Gastrocnemius medialis (tissue), 4 donors: Measurements from ENCODE around the gene ABCC4. TPM values are rescaled to one million over a fixed set of nuclear protein-coding genes. Genes with fewer than 3 reads are reported as not detected.
"Not testable (repeated sequence)": the region's sequence is repeated elsewhere in the genome, so short reads cannot be mapped to it uniquely, and the experiment has no call there.

ENCODE experiments used
- ATAC-seq, 2 donors: fragments of 150-250 bp; one replicate each; pipeline ENCODE4 v1.9.1; 2016
- DNase-seq, 2 donors: peaks; one replicate each; pipeline ENCODE4 v3.0.0-alpha.2; 2019
- H3K27ac ChIP-seq, 4 donors: fragments of 200-600 bp; sonication (generic); 1 replicate in 1 of 4; 2 replicates in 3 of 4; pipeline ENCODE4 v1.5.1; 2016 to 2018; ENCODE audit warnings: mild to moderate bottlenecking in 2 of 4, moderate library complexity in 1 of 4
- H3K27me3 ChIP-seq, 3 donors: fragments of 200-600 bp; sonication (generic) in 2 of 3; 1 replicate in 1 of 3; 2 replicates in 2 of 3; pipeline versions ENCODE4 v1.5.1 to v1.6.0; 2016 to 2019; ENCODE audit warnings: mild to moderate bottlenecking in 1 of 3, moderate library complexity in 1 of 3
- H3K36me3 ChIP-seq, 2 donors: fragments of 200-600 bp; sonication (generic) in 1 of 2; one replicate each; pipeline ENCODE4 v1.5.1; 2017 to 2018
- H3K4me1 ChIP-seq, 2 donors: fragments of 200-600 bp; sonication (generic) in 1 of 2; one replicate each; pipeline ENCODE4 v1.5.1; 2016 to 2017; ENCODE audit warnings: mild to moderate bottlenecking in 2 of 2
- H3K4me3 ChIP-seq, 4 donors: fragments of 200-600 bp; sonication (generic) in 3 of 4; 1 replicate in 1 of 4; 2 replicates in 3 of 4; pipeline ENCODE4 v1.5.1; 2016 to 2019; ENCODE audit warnings: mild to moderate bottlenecking in 2 of 4
- H3K9me3 ChIP-seq, 3 donors: fragments of 200-600 bp; sonication (generic) in 2 of 3; 1 replicate in 1 of 3; 2 replicates in 2 of 3; pipeline ENCODE4 v1.5.1; 2016 to 2019
- POLR2A ChIP-seq, 2 donors: fragments of 450-650 bp; IDR thresholded peaks; one replicate each; pipeline ENCODE4 v1.6.1; 2017; ENCODE audit warnings: antibody characterized with exemption in 2 of 2, mild to moderate bottlenecking in 2 of 2, moderate library complexity in 2 of 2
- in situ Hi-C, 4 donors: fragments of 200-750 bp; cut with MboI; loops; one replicate each; pipeline versions ENCODE4 v1.15.0 to v1.8.0; 2017; ENCODE audit warnings: low sequenced_read_pairs in 4 of 4
- intact Hi-C: fragments of 100-400 bp; cut with DNase I; formaldehyde crosslinking; loops from one replicate; pipeline ENCODE4 v1.15.1; 2023; ENCODE audit warnings: low total_unique reads
- total RNA-seq, 4 donors: library from RNA; depleted of rRNA; stranded (reverse); fragments of >200 nt; gene quantifications; one replicate each; pipeline versions ENCODE4 v1.1.0 to v1.2.3, GENCODE V29; 2016
- TF ChIP-seq, protein P1 (sequence below), 5 experiments: fragments of 450-650 bp in 3 of 5; fragments of 200-600 bp in 2 of 5; sonication (generic) in 2 of 5; IDR thresholded peaks in 4 of 5; conservative IDR thresholded peaks in 1 of 5; 1 replicate in 4 of 5; 2 replicates in 1 of 5; pipeline ENCODE4 v1.5.1; 2016 to 2019; ENCODE audit warnings: antibody characterized with exemption in 5 of 5, mild to moderate bottlenecking in 3 of 5, moderate library complexity in 3 of 5

ABCC4 gene
- total RNA-seq, 4 donors from 2014 or later = 5.4 to 16.2 (median 11.9) TPM

DNA sequence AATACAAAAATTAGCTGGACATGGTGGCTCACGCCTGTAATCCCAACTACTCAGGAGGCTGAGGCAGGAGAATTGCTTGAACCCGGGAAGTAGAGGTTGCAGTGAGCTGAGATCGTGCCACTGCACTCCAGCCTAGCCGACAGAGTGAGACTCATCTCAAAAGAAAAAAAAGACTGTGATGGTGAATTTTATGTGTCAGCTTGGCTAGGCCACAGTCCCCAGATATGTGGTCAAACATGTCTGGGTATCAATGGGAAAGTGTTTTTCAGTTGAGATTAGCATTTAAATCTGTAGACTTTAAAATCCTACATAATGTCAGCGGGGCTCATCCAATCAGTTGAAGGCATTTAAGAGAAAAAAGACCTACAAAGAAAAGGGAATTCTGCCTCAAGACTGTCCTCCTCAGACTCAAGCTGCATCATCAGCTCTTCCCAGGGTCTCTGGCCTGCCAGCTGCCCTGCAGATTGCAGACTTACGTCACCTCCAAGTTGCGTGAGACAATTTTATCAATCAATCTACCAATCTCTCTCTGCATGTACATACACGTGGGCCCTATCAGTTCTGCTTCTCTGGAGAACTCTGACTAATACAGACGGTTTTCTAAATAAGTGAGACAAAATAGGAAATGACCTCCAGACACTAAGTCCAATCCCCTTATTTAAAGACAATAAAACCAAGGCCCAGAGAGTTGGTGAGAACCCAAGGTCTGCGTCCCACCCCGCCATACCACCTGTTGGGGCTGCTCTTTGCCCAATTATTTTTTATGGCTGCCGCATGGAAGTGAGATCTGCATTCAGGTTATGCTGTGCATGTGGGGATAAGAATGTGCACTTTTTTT, 99.2 kb downstream of the ABCC4 start:
- intact Hi-C loops = no loop called here
- TF ChIP-seq POLR2A (IDR thresholded peaks at IDR 0.05) = no peak
- TF ChIP-seq, protein P1, sequence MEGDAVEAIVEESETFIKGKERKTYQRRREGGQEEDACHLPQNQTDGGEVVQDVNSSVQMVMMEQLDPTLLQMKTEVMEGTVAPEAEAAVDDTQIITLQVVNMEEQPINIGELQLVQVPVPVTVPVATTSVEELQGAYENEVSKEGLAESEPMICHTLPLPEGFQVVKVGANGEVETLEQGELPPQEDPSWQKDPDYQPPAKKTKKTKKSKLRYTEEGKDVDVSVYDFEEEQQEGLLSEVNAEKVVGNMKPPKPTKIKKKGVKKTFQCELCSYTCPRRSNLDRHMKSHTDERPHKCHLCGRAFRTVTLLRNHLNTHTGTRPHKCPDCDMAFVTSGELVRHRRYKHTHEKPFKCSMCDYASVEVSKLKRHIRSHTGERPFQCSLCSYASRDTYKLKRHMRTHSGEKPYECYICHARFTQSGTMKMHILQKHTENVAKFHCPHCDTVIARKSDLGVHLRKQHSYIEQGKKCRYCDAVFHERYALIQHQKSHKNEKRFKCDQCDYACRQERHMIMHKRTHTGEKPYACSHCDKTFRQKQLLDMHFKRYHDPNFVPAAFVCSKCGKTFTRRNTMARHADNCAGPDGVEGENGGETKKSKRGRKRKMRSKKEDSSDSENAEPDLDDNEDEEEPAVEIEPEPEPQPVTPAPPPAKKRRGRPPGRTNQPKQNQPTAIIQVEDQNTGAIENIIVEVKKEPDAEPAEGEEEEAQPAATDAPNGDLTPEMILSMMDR (IDR thresholded peaks at IDR 0.05 in 4 of 5, conservative IDR thresholded peaks at IDR 0.05 in 1 of 5) = no peak
- no peak for ATAC-seq
- H3K4me3 ChIP-seq = no peak overlapping the region
- in situ Hi-C loops = no loop called here
- H3K9me3 ChIP-seq = no peaks in the 10 kb centered on the region
- no peaks in the 10 kb centered on the region for H3K4me1 ChIP-seq
- H3K27me3 ChIP-seq = no peaks in the 10 kb centered on the region
- H3K36me3 ChIP-seq = no peaks in the 10 kb centered on the region
- no peak overlapping the region for H3K27ac ChIP-seq
- no peak for DNase-seq

DNA sequence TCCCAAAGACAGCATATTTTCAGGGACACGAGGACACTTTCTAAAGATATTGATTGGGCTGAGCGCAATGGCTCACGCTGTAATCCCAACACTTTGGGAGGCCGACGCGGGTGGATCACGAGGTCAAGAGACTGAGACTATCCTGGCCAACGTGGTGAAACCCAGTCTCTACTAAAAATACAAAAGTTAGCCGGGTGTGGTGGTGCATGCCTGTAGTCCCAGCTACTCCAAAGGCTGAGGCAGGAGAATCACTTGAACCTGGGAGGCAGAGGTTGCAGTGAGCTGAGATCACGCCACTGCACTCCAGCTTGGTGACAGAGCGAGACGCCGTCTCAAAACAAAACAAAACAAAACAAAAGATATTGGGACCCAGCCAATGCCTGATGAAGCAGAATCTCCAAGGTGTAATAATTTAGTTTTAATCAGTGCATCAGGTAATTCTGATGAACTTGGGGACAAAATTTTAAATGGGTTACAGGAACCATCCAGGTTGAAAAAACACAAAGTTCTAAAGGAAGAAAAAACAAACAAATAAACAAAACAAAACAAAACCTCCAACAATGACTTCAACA, 100.8 kb downstream of the ABCC4 start:
- H3K36me3 ChIP-seq, DNase-seq, in situ Hi-C loops, ATAC-seq, H3K4me3 ChIP-seq, H3K27me3 ChIP-seq, H3K9me3 ChIP-seq, H3K4me1 ChIP-seq, intact Hi-C loops, H3K27ac ChIP-seq: not testable (repeated sequence)

DNA sequence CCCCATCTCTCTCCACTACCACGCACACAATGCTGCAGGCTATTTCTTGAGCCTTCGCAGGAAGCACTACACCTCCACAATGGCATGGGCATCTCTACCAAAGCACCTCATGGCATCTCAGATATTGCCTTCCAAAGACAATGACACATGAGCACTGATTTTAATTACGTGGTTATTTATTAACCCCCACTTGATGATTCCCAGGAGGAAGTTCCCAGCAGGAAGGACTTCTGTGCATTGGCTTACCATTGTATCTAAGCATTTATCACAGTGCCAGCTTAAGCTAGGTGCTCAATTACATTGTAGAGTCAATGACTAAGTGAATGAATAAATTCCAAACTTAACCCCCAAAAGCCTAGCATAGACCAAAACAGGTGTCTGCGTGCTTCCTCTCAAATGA, 101.4 kb downstream of the ABCC4 start:
- Histone ChIP-seq H3K9me3 (no peaks in the 10 kb centered on the region), H3K27me3 (no peaks in the 10 kb centered on the region), H3K36me3 (no peaks in the 10 kb centered on the region), H3K4me1 (peaks cover 5 to 8% of the 10 kb centered on the region in 2 donors), H3K4me3 (no peak overlapping the region), H3K27ac (no peak overlapping the region)
- ATAC-seq = no peak
- intact Hi-C loops = loop anchor here (10.0 kb wide), 1 partner anchor 635 kb away; no protein-coding TSS in a partner anchor
- TF ChIP-seq POLR2A (IDR thresholded peaks at IDR 0.05) = no peak
- TF ChIP-seq, protein P1 (IDR thresholded peaks at IDR 0.05 in 4 of 5, conservative IDR thresholded peaks at IDR 0.05 in 1 of 5) = no peak
- in situ Hi-C loops = loop anchor here in 3 of 4 donors (5.0 to 10.0 kb wide), 2 partner anchors 95 to 202 kb away; no protein-coding TSS in a partner anchor
- no peak for DNase-seq

DNA sequence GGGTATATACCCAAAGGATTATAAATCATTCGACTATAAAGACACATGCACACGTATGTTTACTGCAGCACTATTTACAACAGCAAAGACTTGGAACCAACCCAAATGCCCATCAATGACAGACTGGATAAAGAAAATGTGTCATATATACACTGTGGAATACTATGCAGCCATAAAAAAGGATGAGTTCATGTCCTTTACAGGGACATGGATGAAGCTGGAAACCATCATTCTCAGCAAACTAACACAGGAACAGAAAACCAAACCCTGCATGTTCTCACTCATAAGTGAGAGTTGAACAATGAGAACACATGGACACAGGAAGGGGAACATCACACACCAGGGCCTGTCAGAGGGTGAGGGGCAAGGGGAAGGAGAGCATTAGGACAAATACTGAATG, 102.6 kb downstream of the ABCC4 start:
- in situ Hi-C loops (loop anchor here in 3 of 4 donors (5.0 to 10.0 kb wide), 2 partner anchors 96 to 204 kb away; no protein-coding TSS in a partner anchor), intact Hi-C loops (loop anchor here (10.0 kb wide), 1 partner anchor 636 kb away; no protein-coding TSS in a partner anchor)
- H3K9me3 ChIP-seq, H3K36me3 ChIP-seq, DNase-seq, ATAC-seq, H3K27ac ChIP-seq, H3K4me3 ChIP-seq, H3K27me3 ChIP-seq: not testable (repeated sequence)
- H3K4me1 ChIP-seq = peaks cover 8 to 11% of the 10 kb centered on the region in 2 donors

DNA sequence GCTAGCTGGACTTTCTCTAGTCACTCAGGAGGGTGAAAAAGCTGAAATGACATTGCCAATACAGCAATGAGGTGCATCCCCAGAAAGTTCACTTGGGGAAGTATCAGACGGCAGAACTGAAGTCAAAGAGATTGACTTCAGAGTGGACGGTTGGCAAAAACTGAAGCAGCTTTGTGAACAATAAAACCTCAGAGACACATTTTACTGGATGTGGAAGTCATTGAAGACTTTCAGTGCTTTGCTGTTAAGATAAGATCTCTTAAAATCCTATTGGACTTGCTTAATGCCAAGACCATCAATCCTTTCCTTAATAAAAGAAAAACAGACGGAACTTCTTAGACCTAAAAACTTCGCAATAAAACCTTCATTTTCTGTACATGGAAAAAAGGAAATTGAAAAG, 103.7 kb downstream of the ABCC4 start:
- intact Hi-C loops = loop anchor here (10.0 kb wide), 1 partner anchor 637 kb away; no protein-coding TSS in a partner anchor

More for the DNA sequence above, 103.7 kb downstream of the ABCC4 start:
- Histone ChIP-seq H3K36me3 (no peaks in the 10 kb centered on the region), H3K4me3 (no peak overlapping the region), H3K4me1 (peaks cover 8 to 11% of the 10 kb centered on the region in 2 donors), H3K27ac (no peak overlapping the region), H3K27me3 (no peaks in the 10 kb centered on the region), H3K9me3 (no peaks in the 10 kb centered on the region)
- no peak for DNase-seq
- no peak for ATAC-seq
- TF ChIP-seq POLR2A (IDR thresholded peaks at IDR 0.05) = no peak
- TF ChIP-seq, protein P1 (IDR thresholded peaks at IDR 0.05 in 4 of 5, conservative IDR thresholded peaks at IDR 0.05 in 1 of 5) = no peak
- in situ Hi-C loops = loop anchor here in 3 of 4 donors (5.0 to 10.0 kb wide), 2 partner anchors 97 to 205 kb away; no protein-coding TSS in a partner anchor
